NCI-H345 treated with DMSO at 0.1 percent for 48 hours (cell line): Measurements from ENCODE around the gene SIGMAR1.
A peak's percentile ranks its signal among the peaks of the same experiment; 100 is the strongest.
"Not testable (repeated sequence)": the region's sequence is repeated elsewhere in the genome, so short reads cannot be mapped to it uniquely, and the experiment has no call there.

Experiments
- DNase-seq: peaks from one replicate; lab custom pipeline; 2025; ENCODE audit not compliant: unreplicated experiment; lab: John Stamatoyannopoulos, UW

The SIGMAR1 gene

DNA sequence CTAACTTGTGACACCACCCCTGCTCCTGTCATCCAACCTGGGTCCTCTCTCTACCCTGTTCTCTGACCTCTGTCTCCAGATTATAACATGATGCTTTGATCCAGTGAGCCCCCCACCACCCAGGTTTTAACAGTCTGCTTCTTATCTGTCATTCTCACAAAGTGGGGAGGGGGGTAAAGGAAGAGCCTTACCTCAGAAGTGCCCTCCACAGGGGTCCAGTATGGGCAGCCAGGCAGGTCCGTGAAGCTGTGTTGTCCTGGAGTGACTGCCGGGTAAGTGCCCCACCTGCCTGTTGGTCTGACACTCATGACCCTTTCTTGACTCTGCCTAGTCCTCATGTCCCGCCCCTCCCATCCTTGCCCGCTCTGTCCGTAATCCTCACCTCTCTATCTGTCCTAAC is 17.8 kb upstream of the SIGMAR1 start:
- DNase-seq: no peak

GRCh38 chr9:34654323-34655051 is 16.9 kb upstream of the SIGMAR1 start:
- DNase-seq: no peak

- DNase-seq: no peak
Observed at GRCh38 chr9:34653151-34654072, 15.8 kb upstream of the SIGMAR1 start.

- DNase-seq: no peak
Observed at GRCh38 chr9:34652602-34653000, 15.0 kb upstream of the SIGMAR1 start.

- DNase-seq: no peak
Observed at GRCh38 chr9:34651876-34652601, 14.5 kb upstream of the SIGMAR1 start, which contains the start of gene IL11RA. IL11RA (plus strand) TSS chr9:34652185; CDS start chr9:34655218, 3,033 bp downstream.

- DNase-seq: no peak
Observed at GRCh38 chr9:34651321-34651720, 13.7 kb upstream of the SIGMAR1 start.

- no peak for DNase-seq
Observed at GRCh38 chr9:34650816-34651215, 13.2 kb upstream of the SIGMAR1 start.

DNA sequence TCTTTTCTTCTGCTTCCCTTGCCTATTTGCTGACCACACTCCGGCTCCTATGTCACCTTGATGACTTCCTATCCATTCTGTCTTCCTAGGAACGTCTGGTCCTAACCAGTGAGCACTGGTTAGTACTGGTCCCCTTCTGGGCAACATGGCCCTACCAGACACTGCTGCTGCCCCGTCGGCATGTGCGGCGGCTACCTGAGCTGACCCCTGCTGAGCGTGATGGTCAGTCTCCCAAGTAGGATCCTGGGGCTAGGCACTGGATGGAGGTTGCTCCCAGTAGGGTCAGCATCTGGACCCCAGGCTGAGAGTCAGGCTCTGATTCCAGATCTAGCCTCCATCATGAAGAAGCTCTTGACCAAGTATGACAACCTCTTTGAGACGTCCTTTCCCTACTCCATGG is 11.1 kb upstream of the SIGMAR1 start:
- DNase-seq: no peak

GRCh38 chr9:34647651-34648050 is 10.1 kb upstream of the SIGMAR1 start:
- no peak for DNase-seq

DNA sequence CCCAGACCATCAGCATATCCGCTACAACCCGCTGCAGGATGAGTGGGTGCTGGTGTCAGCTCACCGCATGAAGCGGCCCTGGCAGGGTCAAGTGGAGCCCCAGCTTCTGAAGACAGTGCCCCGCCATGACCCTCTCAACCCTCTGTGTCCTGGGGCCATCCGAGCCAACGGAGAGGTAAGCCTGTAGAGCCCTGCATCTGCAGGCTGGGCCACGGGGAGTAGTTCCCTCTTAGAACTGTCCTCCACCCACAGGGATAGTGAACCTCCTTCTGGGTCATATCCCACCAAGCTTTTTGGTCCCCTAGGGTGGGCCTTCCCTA is 9.5 kb upstream of the SIGMAR1 start:
- no peak for DNase-seq

DNA sequence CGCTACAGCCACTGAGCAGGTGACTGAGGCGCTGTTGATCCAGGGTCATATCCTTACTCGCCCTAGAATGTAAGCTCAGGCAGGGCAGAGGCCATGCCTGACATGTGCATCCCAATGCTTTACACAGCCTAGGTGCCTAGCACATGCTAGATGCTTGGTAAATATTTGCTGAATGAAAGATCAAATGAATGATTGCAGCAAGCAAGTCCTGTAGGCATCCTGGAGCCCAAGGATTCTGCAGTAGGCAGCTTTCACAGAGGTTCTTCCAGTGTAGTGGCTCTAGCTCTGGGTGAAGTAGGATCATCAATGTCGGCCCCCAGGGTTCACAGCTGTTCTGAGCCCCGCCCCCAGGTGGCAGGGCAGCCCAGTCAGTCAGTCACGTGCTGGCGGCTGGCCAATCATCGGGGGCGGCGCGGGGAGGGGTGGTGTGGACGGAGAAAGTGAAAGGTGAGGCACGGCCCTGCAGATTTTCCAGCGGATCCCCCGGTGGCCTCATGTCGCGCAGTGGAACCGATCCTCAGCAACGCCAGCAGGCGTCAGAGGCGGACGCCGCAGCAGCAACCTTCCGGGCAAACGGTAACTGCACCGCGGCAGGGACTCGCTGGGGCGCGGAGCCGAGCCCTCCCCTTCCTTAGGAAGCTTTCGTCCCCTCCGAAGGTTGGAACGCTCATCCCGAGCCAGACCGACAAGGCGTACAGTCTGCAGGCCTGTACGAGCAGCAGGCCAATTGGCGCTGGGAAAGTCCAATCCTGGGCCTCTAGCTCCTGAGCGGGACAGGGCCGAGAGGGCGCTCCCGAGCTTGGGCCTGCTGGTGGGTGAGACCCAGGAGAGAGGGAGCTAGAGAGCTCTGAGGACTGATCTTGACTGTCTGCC is 8.9 kb upstream of the SIGMAR1 start, which contains the start of gene GALT:
Gene GALT, plus strand, starts transcription at position 465 of the 873 bp plus-strand sequence. Its CDS starts 30 bp downstream, at position 495.
- peak; percentile 90 for DNase-seq

DNA sequence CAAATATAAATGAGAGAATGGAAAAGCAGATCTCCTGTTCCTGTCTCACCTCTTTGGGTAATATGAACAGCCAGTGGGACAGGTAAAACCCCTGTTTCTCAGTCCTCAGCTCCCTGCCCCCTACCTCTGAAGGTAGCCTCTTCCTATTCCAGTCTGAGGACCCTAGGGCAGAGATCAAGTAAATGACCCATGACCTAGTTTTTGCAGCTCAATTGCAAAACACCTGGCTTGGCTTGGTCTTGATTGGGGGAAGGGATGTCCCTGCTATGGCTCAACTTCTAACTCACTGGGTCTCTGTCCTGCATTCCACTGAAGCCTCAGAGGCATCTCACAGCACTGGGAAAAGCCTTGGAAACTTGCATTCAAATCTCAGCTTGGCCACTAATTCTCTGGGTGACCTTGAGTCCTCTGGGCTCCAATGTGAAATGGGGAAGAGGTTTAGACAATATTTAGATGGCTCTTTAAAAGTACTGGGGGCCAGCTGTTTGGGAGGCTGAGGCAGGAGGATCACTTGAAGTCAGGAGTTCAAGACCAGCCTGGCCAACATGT is 7.3 kb upstream of the SIGMAR1 start:
- DNase-seq: no peak

- DNase-seq: no peak
Observed at GRCh38 chr9:34642679-34643078, 5.1 kb upstream of the SIGMAR1 start.

GRCh38 chr9:34639322-34639721 is 1.7 kb upstream of the SIGMAR1 start:
- DNase-seq: not testable (repeated sequence)

DNA sequence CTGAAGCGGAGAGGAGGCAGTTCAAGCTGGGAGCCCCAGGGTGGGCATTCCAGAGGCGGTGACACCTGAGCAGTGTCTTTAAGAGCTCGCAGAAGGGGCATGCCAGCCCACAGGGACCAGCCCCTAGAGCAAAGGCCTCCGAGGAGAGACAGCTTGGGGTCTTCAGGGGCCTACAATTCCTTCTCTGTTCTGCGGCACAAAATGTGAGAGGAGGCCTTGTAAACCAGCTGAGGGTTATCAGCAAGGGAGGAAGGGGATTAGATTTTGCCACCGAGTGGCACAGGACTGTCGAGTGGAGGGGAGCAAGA is 505 bp upstream of the SIGMAR1 start:
- no peak for DNase-seq

DNA sequence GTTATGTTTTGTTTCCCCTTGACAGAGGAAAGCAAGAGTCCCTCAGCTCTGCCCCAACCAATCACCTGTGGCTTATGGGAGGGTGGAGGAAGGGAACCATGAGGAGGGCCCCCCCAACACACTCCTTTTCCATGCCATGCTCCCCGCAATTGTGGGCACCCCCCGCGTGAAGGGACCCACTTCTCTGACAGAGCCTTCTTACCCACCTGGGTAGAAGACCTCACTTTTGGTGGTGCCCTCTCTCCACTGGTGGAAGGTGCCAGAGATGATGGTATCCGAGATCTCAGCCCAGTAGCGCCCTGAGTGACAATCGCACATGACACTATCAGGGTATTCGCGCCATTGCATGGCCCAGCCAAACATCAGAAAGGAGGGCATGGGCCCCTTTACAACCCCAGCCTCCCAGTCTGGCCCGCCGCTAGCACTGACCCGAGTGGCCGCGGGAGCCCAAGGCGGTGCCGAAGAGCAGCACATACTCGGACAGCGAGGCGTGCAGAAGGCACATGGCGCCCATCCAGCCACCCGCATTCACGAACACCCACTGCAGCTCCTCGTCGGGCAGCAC is 714 bp downstream of the SIGMAR1 start:
- no peak for DNase-seq

DNA sequence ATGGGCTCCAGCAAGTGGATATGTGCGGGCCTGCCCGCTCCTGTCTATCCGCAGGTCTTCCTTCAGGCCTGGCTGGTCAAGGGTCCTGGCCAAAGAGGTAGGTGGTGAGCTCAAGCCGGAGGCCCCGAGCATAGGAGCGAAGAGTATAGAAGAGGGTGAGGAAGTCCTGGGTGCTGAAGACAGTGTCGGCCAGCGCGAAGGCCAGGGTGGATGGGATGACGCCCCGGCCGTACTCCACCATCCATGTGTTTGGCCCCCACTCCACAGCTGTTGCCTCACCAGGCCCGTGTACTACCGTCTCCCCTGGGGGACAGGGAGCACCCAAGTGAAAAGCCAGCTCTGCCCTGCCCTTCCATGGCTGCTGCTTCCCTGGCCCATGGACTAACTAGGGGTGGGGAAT is 2.0 kb downstream of the SIGMAR1 start:
- DNase-seq: no peak

DNA sequence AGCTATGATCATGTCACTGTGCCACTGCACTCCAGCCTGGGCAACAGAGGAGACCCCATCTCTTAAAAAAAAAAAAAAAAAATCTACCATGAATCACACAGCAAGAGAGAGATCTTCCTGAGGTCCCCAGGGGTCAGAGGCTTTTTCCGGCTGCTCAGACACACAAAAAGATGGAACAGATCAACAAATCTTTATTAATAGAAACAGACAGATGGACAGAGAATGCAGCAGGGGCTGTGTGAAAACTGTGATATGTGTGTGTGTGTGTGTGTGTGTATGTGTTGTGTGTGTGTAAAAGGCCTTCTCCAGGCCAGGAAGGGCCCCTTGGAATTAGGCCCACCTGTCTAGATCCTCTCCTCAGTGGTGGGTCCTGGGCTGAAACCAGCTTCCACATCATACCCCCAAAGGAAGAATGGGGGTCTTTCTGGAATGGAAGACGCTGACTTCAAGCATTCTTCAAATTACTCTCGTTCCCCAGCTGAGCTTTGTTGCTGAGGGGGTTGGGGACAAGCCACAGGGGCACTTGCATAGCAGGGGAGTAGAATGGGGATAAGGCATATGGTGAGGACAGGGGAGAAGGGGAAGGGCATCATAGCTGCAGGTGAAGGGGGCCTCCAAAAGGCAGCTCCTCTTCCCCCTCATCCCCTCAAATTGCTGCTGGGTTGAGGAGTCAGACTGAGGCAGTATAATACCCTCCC is 2.9 kb downstream of the SIGMAR1 start:
- DNase-seq: no peak

DNA sequence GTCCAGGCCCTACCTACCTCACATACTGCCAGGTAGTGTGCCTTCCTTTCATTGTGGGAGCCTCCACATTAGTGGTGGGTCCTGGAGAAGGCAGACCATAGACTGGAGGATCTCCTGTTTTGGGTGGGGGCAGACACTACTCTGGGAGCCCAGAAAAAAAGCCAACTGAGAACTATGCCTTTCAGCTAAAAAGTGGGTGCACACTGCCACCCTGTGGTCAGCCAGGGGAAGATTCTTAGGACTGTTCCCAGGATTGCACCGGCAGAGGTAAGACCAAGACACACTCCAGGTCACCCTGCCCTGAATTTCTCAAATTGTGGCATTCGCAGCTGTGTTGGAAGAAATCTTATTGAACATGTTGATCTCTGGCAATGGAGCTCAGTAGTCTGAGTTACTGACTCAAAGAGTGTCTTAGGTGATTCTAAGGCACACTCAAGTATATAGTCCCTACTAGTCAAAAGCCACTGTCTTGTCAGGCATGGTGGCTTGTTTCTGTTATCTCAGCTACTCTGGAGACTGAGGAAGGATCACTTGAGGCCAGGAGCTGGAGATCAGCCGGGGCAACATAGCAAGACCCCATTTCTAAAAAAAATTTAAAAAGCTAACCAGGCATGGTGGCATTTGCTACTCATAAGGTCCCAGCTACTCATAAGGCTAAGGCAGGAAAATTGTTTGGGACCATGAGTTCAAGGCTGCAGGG is 3.6 kb downstream of the SIGMAR1 start:
- DNase-seq: peak; percentile 28
